Kidney epithelial cell (primary cell): Measurements from ENCODE around the gene ACOT9. TPM values are rescaled to one million over a fixed set of nuclear protein-coding genes. Genes with fewer than 3 reads are reported as not detected.
"Not testable (repeated sequence)": the region's sequence is repeated elsewhere in the genome, so short reads cannot be mapped to it uniquely, and the experiment has no call there.

ENCODE experiments used
- DNase-seq: peaks from one replicate; pipeline ENCODE4 v3.0.0-alpha.2; 2010; ENCODE audit warnings: low read depth
- H3K27me3 ChIP-seq: 2 replicates; pipeline ENCODE4 v1.6.0; 2011; ENCODE audit warnings: low read length; ENCODE audit not compliant: control insufficient read depth, insufficient read depth
- H3K36me3 ChIP-seq: 2 replicates; pipeline ENCODE4 v1.5.1; 2011; ENCODE audit warnings: low read length; ENCODE audit not compliant: control insufficient read depth, insufficient read depth
- H3K4me3 ChIP-seq: 2 replicates; pipeline ENCODE4 v1.5.1; 2011; ENCODE audit warnings: low read depth, mild to moderate bottlenecking, control low read depth, low read length
- total RNA-seq: library from RNA; depleted of rRNA; stranded (reverse); fragments of >200 nt; gene quantifications from 2 replicates; pipeline ENCODE4 v1.2.3, GENCODE V29; 2015
- TF ChIP-seq, protein P1 (sequence below): IDR thresholded peaks from 2 replicates; pipeline ENCODE4 v1.5.1; 2011; ENCODE audit warnings: mild to moderate bottlenecking, moderate library complexity, low read length, control low read depth, inconsistent platforms; ENCODE audit not compliant: insufficient read depth, poor library complexity, severe bottlenecking

ACOT9 gene
- total RNA-seq, 1 donor from 2014 or later, result 55.5 TPM

DNA sequence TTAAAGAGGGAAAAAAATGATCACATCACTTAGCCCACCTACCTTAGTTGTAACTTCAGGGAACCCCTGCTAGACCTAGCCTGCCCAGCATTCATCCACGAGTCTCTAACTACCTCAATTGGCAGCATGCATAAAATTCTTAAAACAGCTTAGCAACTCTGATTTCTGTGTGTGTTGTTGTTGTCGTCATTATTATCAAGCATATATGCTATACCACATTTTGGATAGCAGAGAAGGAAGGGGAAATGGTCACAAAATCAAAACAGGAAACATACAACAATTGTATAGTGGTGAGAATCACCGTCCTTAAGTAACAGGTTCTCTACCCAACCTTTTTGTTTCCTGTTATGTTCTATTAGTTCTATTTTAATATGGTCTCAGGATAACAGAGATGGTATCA is 2.7 kb upstream of the ACOT9 start:
- no peaks in the 10 kb centered on the region for H3K36me3 ChIP-seq
- no peak for DNase-seq
- TF ChIP-seq, protein P1, sequence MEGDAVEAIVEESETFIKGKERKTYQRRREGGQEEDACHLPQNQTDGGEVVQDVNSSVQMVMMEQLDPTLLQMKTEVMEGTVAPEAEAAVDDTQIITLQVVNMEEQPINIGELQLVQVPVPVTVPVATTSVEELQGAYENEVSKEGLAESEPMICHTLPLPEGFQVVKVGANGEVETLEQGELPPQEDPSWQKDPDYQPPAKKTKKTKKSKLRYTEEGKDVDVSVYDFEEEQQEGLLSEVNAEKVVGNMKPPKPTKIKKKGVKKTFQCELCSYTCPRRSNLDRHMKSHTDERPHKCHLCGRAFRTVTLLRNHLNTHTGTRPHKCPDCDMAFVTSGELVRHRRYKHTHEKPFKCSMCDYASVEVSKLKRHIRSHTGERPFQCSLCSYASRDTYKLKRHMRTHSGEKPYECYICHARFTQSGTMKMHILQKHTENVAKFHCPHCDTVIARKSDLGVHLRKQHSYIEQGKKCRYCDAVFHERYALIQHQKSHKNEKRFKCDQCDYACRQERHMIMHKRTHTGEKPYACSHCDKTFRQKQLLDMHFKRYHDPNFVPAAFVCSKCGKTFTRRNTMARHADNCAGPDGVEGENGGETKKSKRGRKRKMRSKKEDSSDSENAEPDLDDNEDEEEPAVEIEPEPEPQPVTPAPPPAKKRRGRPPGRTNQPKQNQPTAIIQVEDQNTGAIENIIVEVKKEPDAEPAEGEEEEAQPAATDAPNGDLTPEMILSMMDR, result no peak
- H3K4me3 ChIP-seq, result no peak overlapping the region
- H3K27me3 ChIP-seq, result no peaks in the 10 kb centered on the region

DNA sequence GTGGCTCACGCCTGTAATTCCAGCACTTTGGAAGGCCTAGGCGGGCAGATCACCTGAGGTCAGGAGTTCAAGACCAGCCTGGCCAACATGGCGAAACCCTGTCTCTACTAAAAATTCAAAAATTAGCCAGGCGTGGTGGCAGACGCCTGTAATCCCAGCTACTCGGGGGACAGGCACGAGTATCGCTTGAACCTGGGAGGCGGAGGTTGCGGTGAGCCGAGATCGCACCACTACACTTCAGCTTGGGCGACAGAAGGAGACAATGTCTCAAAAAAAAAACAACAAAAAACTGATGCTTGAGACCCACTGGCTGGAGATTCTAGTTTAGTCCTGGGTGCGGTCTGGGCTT is 521 bp upstream of the ACOT9 start:
- H3K36me3 ChIP-seq, DNase-seq, H3K27me3 ChIP-seq: not testable (repeated sequence)
- H3K4me3 ChIP-seq, result peak overlapping the region; percentile 79

DNA sequence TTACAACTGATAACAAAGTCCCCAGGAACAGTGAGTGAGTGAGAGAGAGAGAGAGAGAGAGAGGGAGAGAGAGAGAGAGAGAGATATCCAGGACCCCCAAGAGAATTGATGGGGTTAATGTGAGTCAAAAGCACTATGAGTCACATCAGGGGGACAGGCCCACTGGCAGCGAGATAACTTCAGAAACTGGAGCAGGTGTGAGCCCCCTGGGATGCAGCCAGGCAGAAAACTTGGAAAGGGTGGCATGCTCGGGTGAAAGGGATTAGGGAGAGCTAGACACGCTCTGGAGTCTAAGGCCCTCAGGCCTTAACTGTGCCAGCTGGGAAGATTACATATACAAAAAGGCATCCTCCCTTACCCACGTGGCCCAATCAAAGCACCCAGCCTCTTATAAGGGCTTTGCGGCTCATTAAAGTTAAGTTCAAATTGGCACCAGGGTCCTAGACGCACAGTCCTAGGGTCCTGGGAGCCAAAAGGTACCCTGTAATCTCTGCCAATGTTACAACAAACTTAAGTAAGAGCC is 841 bp downstream of the ACOT9 start:
- TF ChIP-seq, protein P1, result no peak
- H3K4me3 ChIP-seq, result peak overlapping the region; percentile 79
- H3K27me3 ChIP-seq, result no peaks in the 10 kb centered on the region
- peak; percentile 37 for DNase-seq
- no peaks in the 10 kb centered on the region for H3K36me3 ChIP-seq

DNA sequence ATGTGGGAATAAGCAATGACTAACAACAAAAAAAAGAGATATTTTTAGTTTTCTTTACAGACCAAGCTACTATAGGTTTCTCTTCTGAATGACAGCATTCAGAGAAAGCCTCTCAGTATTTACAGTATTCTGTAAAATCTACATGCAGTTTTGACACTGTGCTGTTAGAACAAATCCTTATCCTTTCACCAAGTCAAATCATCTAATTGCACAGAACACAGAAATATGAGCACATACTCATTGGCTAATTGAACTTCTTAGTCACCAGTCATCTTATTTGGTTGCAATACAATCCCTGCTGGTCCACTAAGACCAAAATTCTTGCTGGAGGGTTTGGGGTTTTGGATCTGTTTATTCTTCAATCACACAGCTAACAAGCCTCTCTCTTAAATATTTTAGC is 5.7 kb downstream of the ACOT9 start:
- Histone ChIP-seq H3K27me3 (no peaks in the 10 kb centered on the region), H3K36me3 (no peaks in the 10 kb centered on the region), H3K4me3 (no peak overlapping the region)
- TF ChIP-seq, protein P1, result no peak
- no peak for DNase-seq

DNA sequence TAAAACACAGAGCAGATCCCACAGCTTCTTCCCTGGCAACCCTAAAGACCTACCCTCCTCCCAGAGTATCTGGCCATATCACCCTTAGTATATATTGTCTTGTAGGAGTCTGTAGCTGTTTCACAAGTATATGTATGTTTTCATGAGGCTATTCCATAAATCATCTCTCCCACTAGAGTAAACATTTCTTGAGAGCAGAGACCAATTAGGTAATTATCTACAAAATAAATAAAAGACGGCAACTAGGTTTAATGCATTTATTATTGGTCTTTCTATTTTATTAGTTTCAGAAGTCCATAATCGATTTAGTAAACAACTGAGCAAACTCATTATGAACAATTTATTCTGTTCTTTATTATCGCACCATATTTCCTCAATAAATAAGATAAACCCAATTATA is 7.0 kb downstream of the ACOT9 start:
- H3K27me3 ChIP-seq, result no peaks in the 10 kb centered on the region
- TF ChIP-seq, protein P1, result no peak
- no peak overlapping the region for H3K4me3 ChIP-seq
- no peak for DNase-seq
- no peaks in the 10 kb centered on the region for H3K36me3 ChIP-seq

DNA sequence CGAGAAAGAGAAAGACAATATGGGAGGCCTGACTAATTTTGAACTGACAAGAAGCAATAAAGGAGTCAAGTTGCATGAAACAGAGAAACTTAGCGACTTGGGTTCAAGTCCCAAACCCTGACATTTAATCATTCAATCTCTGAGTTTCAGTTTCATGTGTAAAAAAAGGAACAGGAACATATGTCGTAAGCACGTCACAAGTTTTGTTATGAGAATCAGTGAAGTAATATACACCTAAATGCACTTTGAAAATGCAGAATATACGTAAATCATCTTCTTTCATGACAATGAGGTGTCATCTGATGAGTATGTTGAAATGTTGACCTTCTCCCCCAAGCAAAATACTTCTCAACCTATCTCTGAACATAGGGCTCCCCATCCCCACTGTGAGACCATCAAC is 10.4 kb downstream of the ACOT9 start:
- no peaks in the 10 kb centered on the region for H3K27me3 ChIP-seq
- DNase-seq, result no peak
- no peaks in the 10 kb centered on the region for H3K36me3 ChIP-seq
- TF ChIP-seq, protein P1, result no peak
- no peak overlapping the region for H3K4me3 ChIP-seq
